H9 (cell line): Measurements from ENCODE around the gene CEP170B. TPM values are rescaled to one million over a fixed set of nuclear protein-coding genes. Genes with fewer than 3 reads are reported as not detected.

Experiments used
- DNase-seq: peaks from one replicate; pipeline ENCODE4 v3.0.0-alpha.2; 2017
- H2AFZ ChIP-seq: one replicate; pipeline ENCODE4 v1.6.1; 2013; ENCODE audit warnings: mild to moderate bottlenecking, low read length, control low read depth, moderate library complexity
- H2AK5ac ChIP-seq: 2 replicates; pipeline ENCODE4 v1.6.1; 2013; ENCODE audit warnings: low read length, control low read depth, mixed read lengths; ENCODE audit not compliant: insufficient read length
- H2BK120ac ChIP-seq: one replicate; pipeline ENCODE4 v1.6.1; 2013; ENCODE audit warnings: low read depth, mild to moderate bottlenecking, low read length, control low read depth, inconsistent platforms; ENCODE audit not compliant: poor library complexity, severe bottlenecking
- H2BK12ac ChIP-seq: 2 replicates; pipeline ENCODE4 v1.6.1; 2013; ENCODE audit warnings: low read length, control low read depth, mixed read lengths, low read depth; ENCODE audit not compliant: insufficient read length
- H2BK15ac ChIP-seq: 2 replicates; pipeline ENCODE4 v1.6.1; 2013; ENCODE audit warnings: low read depth, low read length, control low read depth
- H2BK20ac ChIP-seq: one replicate; pipeline ENCODE4 v1.6.1; 2013; ENCODE audit warnings: low read depth, mild to moderate bottlenecking, low read length, control low read depth, inconsistent platforms; ENCODE audit not compliant: poor library complexity, severe bottlenecking
- H2BK5ac ChIP-seq: 2 replicates; pipeline ENCODE4 v1.6.1; 2013; ENCODE audit warnings: low read length, control low read depth, mixed read lengths; ENCODE audit not compliant: insufficient read length
- H3K14ac ChIP-seq: 2 replicates; pipeline ENCODE4 v1.6.1; 2013; ENCODE audit warnings: low read length, control low read depth; ENCODE audit not compliant: insufficient read depth
- H3K18ac ChIP-seq: 2 replicates; pipeline ENCODE4 v1.6.1; 2013; ENCODE audit warnings: low read depth, mild to moderate bottlenecking, mixed read lengths, low read length, control low read depth; ENCODE audit not compliant: insufficient read length
- H3K23ac ChIP-seq: 2 replicates; pipeline ENCODE4 v1.6.1; 2013; ENCODE audit warnings: low read length, control low read depth, mixed read lengths, low read depth; ENCODE audit not compliant: insufficient read length
- H3K23me2 ChIP-seq: 2 replicates; pipeline ENCODE4 v1.6.1; 2013; ENCODE audit warnings: low read depth, mild to moderate bottlenecking, mixed read lengths, low read length, control low read depth; ENCODE audit not compliant: insufficient read length, poor library complexity, severe bottlenecking
- H3K27ac ChIP-seq: 2 replicates; pipeline ENCODE4 v1.5.1; 2013; ENCODE audit warnings: low read length, control low read depth, mixed read lengths, low read depth; ENCODE audit not compliant: insufficient read length
- H3K27me3 ChIP-seq: 2 replicates; pipeline ENCODE4 v1.6.1; 2013; ENCODE audit warnings: low read length, control low read depth, inconsistent platforms; ENCODE audit not compliant: insufficient read depth
- H3K4ac ChIP-seq: 2 replicates; pipeline ENCODE4 v1.6.1; 2013; ENCODE audit warnings: low read depth, mild to moderate bottlenecking, control low read depth, inconsistent platforms, low read length, moderate library complexity
- H3K4me1 ChIP-seq: 2 replicates; pipeline ENCODE4 v1.6.1; 2013; ENCODE audit warnings: low read length, control low read depth, inconsistent platforms; ENCODE audit not compliant: insufficient read depth
- H3K4me2 ChIP-seq: 2 replicates; pipeline ENCODE4 v1.6.1; 2013; ENCODE audit warnings: low read length, control low read depth, mixed read lengths; ENCODE audit not compliant: insufficient read length, insufficient read depth
- H3K56ac ChIP-seq: 2 replicates; pipeline ENCODE4 v1.6.1; 2013; ENCODE audit warnings: low read depth, mild to moderate bottlenecking, mixed read lengths, low read length, control low read depth; ENCODE audit not compliant: insufficient read length
- H3K79me1 ChIP-seq: 2 replicates; pipeline ENCODE4 v1.6.1; 2013; ENCODE audit warnings: low read depth, mild to moderate bottlenecking, moderate library complexity, low read length, control low read depth, inconsistent platforms; ENCODE audit not compliant: insufficient read depth, poor library complexity, severe bottlenecking
- H3K79me2 ChIP-seq: 2 replicates; pipeline ENCODE4 v1.6.1; 2013; ENCODE audit warnings: low read length, control low read depth, inconsistent platforms; ENCODE audit not compliant: insufficient read depth
- H3K9ac ChIP-seq: 2 replicates; pipeline ENCODE4 v1.6.1; 2013; ENCODE audit warnings: low read length, control low read depth, mixed read lengths; ENCODE audit not compliant: insufficient read length; ENCODE audit errors: extremely low read depth
- H3K9me3 ChIP-seq: one replicate; pipeline ENCODE4 v1.6.1; 2013; ENCODE audit warnings: low read depth, low read length, inconsistent platforms; ENCODE audit not compliant: control insufficient read depth
- H3T11ph ChIP-seq: one replicate; pipeline ENCODE4 v1.6.1; 2013; ENCODE audit warnings: mild to moderate bottlenecking, low read length, control low read depth, inconsistent platforms
- H4K20me1 ChIP-seq: one replicate; pipeline ENCODE4 v1.6.1; 2013; ENCODE audit not compliant: control insufficient read depth, insufficient read length, insufficient read depth
- H4K5ac ChIP-seq: 2 replicates; pipeline ENCODE4 v1.6.1; 2013; ENCODE audit warnings: low read depth, mild to moderate bottlenecking, mixed read lengths, low read length, control low read depth; ENCODE audit not compliant: insufficient read length
- H4K8ac ChIP-seq: replicated peaks from 2 replicates; pipeline ENCODE4 v1.6.1; 2013; ENCODE audit warnings: low read length, control low read depth, mixed read lengths, low read depth; ENCODE audit not compliant: insufficient read length
- H4K91ac ChIP-seq: 2 replicates; pipeline ENCODE4 v1.6.1; 2013; ENCODE audit warnings: low read depth, mild to moderate bottlenecking, moderate library complexity, mixed read lengths, low read length, control low read depth; ENCODE audit not compliant: insufficient read length
- H3K27ac Mint-ChIP-seq, 3 experiments: 2 replicates in 2 of 3; 3 replicates in 1 of 3; pipeline ENCODE4 v1.8.0; 2020 to 2021; ENCODE audit warnings: mixed read lengths in 3 of 3, mild to moderate bottlenecking in 1 of 3, moderate library complexity in 1 of 3
- H3K27me3 Mint-ChIP-seq: 2 replicates; pipeline ENCODE4 v1.8.0; 2021; ENCODE audit warnings: low read depth, mild to moderate bottlenecking, moderate library complexity, mixed read lengths
- H3K36me3 Mint-ChIP-seq, 3 experiments: 2 replicates in 2 of 3; 3 replicates in 1 of 3; pipeline ENCODE4 v1.8.0; 2020 to 2021; ENCODE audit warnings: low read depth in 3 of 3, mixed read lengths in 3 of 3; ENCODE audit not compliant: insufficient read depth in 1 of 3
- H3K4me1 Mint-ChIP-seq, 2 experiments: 2 replicates each; pipeline ENCODE4 v1.8.0; 2020; ENCODE audit warnings: mixed read lengths in 2 of 2
- H3K4me3 Mint-ChIP-seq, 2 experiments: 2 replicates in 1 of 2; 3 replicates in 1 of 2; pipeline ENCODE4 v1.8.0; 2020 to 2021; ENCODE audit warnings: mild to moderate bottlenecking in 2 of 2, mixed read lengths in 2 of 2, moderate library complexity in 1 of 2
- H3K9me3 Mint-ChIP-seq, 2 experiments: 2 replicates in 1 of 2; 3 replicates in 1 of 2; pipeline ENCODE4 v1.8.0; 2020; ENCODE audit warnings: mild to moderate bottlenecking in 2 of 2, mixed read lengths in 2 of 2, moderate library complexity in 1 of 2
- CTCF ChIP-seq: fragments of 200-600 bp; sonication (generic); conservative IDR thresholded peaks from 3 replicates; pipeline ENCODE4 v1.8.0; 2021; ENCODE audit warnings: antibody characterized with exemption, mild to moderate bottlenecking
- WGBS: extraction: QIAGEN DNeasy Blood & Tissue Kit; methylation state at CpG from one replicate; pipeline ENCODE4 v1.1.7; 2013; ENCODE audit warnings: missing lambda C conversion rate, low lambda C conversion rate, mixed read lengths; ENCODE audit not compliant: insufficient read length; ENCODE audit errors: extremely low coverage; 5-methylcytosine and 5-hydroxymethylcytosine counted together
- total RNA-seq: library from RNA; stranded (reverse); gene quantifications from 2 replicates; pipeline ENCODE4 v1.2.1, GENCODE V29; 2021

The CEP170B gene
- total RNA-seq, 1 experiment from 2014 or later = 28.8 TPM

- DNase-seq = no peak
- no CpG with 5 or more reads among the region's 15 CpGs for WGBS
- Histone ChIP-seq H3K27me3 (no peaks in the 10 kb centered on the region), H3K79me1 (no peaks in the 10 kb centered on the region), H3K4me1 (no peaks in the 10 kb centered on the region), H3K4ac (no peak overlapping the region), H4K20me1 (no peaks in the 10 kb centered on the region), H2BK5ac (no peak overlapping the region), H2AFZ (no peak overlapping the region), H3K14ac (no peak overlapping the region), H3K79me2 (no peaks in the 10 kb centered on the region; the same call in 1 of the 2 replicates), H3K9me3 (no peaks in the 10 kb centered on the region), H4K8ac (no peak overlapping the region), H3K56ac (no peak overlapping the region), H3T11ph (no peak overlapping the region), H2BK20ac (no peak overlapping the region), H2BK15ac (no peak overlapping the region), H3K4me2 (no peak overlapping the region), H2BK12ac (no peak overlapping the region), H3K9ac (no peak overlapping the region), H3K27ac (no peak overlapping the region), H3K23ac (no peak overlapping the region), H4K5ac (no peak overlapping the region), H3K18ac (no peak overlapping the region), H4K91ac (no peak overlapping the region), H3K23me2 (no peaks in the 10 kb centered on the region), H2BK120ac (no peak overlapping the region), H2AK5ac (no peak overlapping the region)
- no peaks in the 10 kb centered on the region for H3K27me3 Mint-ChIP-seq
- H3K36me3 Mint-ChIP-seq = peaks cover 2 to 13% (median 13%) of the 10 kb centered on the region in 3 experiments; a peak in 5 of 7 replicates
- no peak overlapping the region for H3K27ac Mint-ChIP-seq
- no peak for TF ChIP-seq CTCF
- H3K4me1 Mint-ChIP-seq = peaks cover 0 to 15% of the 10 kb centered on the region in 2 experiments; a peak in 2 of 4 replicates
- no peak overlapping the region for H3K4me3 Mint-ChIP-seq
- H3K9me3 Mint-ChIP-seq = no peaks in the 10 kb centered on the region; a peak in 1 of 5 replicates
Measured at GRCh38 chr14:104879983-104880565, 15.0 kb downstream of the CEP170B start.
